Embryonic facial prominence (tissue), 1 donor: ENCODE data around the gene EXOC2.
A peak's percentile ranks its signal among the peaks of the same experiment; 100 is the strongest.
"Not testable (repeated sequence)": the region's sequence is repeated elsewhere in the genome, so short reads cannot be mapped to it uniquely, and the experiment has no call there.

Source experiments
- DNase-seq: peaks from one replicate; pipeline ENCODE4 v3.0.0-alpha.2; 2016; ENCODE audit errors: extremely low spot score

The EXOC2 gene

DNA sequence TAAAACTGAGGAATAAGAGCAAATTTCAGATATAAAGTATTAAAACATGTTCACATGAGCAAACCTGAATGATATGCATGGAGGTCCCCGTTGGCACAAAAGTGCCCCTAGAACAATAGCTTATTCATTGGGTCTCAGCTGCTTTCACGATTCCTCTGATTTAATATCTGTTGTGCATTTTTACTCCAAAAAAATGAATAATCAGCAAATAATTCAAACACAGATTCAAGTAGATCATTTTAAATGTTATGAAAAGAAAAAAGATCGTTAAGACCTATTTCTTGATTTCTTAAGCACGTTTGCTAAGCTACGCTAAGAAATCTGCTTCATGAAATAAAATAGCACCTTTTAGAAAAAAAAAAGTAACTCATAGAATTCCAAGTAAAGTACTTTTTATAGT, 57.7 kb downstream of the EXOC2 start:
- no peak for DNase-seq

DNA sequence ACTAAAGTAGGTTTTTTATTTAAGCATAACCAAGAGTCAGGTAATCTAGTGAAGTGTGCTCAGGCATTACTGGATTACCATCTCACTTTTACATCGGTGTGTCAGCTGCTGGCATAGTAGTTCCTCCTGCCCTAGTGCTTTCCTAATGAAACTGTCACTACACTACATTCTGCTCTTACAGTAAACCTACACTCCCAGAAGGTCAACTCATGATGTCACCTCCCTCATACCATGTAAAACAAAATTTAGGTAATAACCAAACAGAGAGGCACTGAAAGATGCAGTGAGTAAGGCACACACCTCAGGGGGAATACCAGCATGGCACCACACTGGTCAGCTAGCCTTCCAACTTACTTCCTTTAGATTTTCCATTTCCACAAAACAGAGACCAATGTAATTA, 59.3 kb downstream of the EXOC2 start:
- no peak for DNase-seq

DNA sequence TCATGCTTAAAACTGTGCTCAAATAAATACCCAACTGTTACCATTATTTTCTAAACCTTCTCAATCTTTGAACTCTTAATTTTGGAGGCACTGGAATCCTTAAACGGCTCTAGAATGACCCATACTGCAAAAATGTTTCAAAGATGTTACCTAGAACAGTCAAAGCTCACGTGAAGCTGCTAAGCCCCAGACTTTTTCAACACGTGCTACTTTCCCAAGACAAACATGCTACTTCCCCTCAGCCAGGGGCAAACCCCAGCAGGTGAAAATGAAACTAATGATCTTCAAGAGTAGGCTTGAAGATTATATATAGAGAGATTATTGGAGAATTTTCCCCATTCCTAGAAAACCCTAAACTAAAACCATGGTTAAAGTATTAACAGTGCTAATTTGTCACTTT, 64.2 kb downstream of the EXOC2 start:
- DNase-seq, result no peak

- DNase-seq, result no peak
These were observed 66.7 kb downstream of the EXOC2 start for GRCh38 chr6:626236-626635.

DNA sequence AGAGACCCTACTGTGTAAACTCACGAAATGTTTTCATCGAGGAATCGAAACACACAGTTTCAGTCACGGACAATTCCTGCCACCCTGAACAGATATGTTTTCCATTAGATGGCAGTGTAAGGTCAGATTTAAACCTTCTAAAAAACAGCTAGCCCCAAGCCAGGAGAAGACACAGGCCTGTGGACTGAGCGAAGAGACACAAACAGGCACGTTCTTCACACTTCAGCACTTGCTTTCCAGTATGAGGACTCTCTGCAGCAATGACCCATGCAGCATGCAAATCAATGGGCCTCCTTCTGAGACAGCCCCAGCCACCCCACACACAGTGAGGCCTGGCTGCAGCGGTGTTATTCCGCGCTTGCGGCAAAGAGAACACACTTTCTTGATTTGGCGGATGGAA, 68.0 kb downstream of the EXOC2 start:
- DNase-seq, result no peak

GRCh38 chr6:622462-622861, 70.5 kb downstream of the EXOC2 start:
- no peak for DNase-seq

DNA sequence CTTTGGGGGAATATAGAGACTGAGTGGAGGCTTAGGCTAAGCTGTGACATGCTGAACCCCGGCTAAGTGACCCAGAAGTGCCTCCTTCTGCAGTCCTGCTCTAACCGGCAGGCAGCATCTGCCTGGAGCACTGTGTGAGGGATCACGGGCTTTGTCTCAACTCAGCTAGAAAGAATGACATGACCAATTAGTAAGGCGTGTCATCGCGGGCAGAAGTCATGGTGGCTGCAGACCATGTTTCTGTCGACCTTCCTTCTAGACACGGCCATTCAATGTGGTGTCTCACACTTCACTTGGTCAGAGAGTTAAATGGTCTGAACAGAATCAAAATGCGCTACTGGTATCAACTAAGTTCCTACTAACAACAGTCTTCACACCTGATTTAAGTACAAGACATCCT, 71.0 kb downstream of the EXOC2 start:
- DNase-seq, result no peak

GRCh38 chr6:620950-621349, 72.0 kb downstream of the EXOC2 start:
- no peak for DNase-seq

- DNase-seq, result no peak
These were observed 72.8 kb downstream of the EXOC2 start for GRCh38 chr6:620166-620565.

DNA sequence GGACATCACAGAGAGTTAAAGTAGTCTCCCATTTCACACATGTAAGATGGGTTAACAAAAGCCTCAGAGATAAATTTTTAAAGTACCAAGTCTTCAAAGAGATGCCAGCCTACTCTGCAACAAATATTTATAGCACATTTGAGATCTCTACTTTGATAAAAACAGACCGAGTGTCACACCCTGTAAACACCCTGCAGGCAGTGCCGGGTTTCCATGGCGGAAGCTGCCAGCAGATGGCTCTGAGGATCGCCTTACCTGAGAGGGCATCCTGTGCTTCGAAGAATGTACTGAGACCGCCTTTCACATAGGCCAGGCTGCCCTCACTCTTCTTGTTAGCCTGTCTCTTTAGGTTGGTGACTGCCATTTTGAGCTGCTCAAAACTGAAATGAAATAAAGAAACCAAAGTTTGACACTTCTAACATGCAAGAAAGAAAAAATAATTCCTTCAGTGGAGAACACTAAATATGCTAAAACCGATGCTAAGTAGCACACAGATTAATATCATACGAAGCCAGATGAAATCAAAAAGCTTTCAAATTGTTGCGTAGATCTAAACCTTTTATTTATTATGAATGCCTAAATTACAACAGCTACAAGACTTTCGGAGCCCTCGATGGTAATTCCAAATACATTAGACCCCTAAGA, 75.4 kb downstream of the EXOC2 start:
- no peak for DNase-seq

GRCh38 chr6:613981-614380, 79.0 kb downstream of the EXOC2 start:
- no peak for DNase-seq

DNA sequence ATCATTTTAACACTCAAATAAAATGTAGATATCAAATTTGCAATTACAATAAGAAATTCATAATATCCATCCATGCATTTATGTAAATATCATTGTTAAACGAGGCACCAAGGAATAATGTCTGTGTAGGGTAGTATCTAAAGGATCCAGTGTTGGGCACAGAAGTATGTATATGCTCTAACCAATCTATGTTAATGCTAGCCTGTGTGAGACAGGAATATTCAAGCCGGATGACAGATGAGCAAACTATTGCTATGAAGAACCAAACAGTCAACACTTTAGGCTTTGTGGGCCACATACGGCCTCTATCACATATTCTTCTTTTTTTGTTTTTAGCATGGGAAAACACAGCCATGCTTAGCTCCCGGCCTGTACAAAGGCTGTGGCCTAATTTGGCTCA, 81.0 kb downstream of the EXOC2 start:
- DNase-seq, result no peak

- DNase-seq, result no peak
These were observed 82.1 kb downstream of the EXOC2 start for GRCh38 chr6:610882-611281.

GRCh38 chr6:609905-610304, 83.0 kb downstream of the EXOC2 start:
- DNase-seq, result no peak

GRCh38 chr6:606829-607379, 86.0 kb downstream of the EXOC2 start:
- no peak for DNase-seq

- DNase-seq, result not testable (repeated sequence)
These were observed 87.0 kb downstream of the EXOC2 start for GRCh38 chr6:605895-606294.

- no peak for DNase-seq
These were observed 88.4 kb downstream of the EXOC2 start for GRCh38 chr6:604579-604978.

DNA sequence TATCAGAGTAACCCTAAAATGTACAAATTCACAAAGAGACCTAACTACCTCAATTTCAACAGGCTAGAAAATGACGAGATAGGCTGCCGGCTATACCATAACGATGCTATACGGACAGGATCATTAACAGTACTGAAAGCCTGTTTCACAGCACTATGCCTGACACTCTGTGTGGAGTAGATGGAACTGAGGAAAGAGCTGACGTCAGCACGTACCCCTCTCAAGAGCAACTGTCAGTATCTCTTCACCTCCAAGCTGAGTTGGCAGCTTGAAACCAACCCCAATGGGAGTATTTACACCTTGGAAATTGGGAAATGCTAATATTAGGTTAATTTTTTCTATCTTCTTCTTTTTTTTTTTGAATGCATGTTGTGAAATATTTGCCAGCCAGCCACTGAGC, 89.7 kb downstream of the EXOC2 start:
- no peak for DNase-seq

- DNase-seq, result no peak
These were observed 93.1 kb downstream of the EXOC2 start for GRCh38 chr6:599576-600448.

DNA sequence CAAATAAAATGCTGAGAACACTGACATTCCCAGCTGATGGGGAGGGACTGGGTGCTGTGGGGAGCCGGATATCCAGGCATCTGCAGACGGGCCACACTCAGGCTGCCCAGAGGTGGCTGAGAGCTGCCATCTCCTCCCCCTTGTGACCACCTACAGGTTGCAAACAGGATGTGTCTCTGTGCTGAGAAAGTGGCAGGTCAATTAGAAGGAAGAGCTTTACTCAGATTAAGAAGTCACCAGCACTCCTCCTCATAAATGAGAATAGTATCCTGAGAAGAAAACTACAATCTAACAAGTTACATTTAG, 99.1 kb downstream of the EXOC2 start:
- no peak for DNase-seq

GRCh38 chr6:593139-593906, 99.6 kb downstream of the EXOC2 start:
- peak; percentile 53 for DNase-seq

DNA sequence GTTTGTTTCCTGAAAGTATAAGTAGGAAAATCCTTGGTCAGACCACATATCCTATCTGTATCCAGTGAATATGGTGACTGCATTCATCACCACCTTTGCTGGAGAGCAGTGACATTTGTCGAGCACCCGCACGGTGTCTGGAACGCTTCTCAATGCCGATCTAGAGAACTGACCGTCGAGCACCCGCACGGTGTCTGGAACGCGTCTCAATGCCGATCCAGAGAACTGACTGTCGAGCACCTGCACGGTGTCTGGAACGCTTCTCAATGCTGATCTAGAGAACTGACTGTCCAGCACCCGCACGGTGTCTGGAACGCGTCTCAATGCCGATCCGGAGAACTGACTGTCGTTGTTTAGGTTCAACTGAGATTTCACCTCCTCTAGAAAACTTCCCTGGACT, 103.8 kb downstream of the EXOC2 start:
- DNase-seq, result no peak

DNA sequence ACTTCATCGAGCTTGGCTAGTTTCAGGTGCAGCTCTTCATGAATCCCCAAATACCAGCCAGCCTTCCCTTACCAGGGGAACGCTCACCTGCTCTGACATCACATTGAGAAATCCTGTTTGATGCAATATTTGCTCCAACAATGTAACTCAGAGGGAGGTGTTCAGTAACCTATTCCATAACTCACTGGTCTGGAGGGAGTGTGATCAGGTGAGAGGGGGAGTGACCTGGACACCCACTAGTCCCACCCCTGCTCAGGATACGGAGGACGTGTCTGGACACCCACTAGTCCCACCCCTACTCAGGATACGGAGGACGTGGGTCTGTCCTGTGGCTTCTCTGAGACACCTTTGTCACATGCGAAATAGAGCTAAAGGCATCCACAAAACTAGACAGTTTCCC, 106.4 kb downstream of the EXOC2 start:
- no peak for DNase-seq
